Neural progenitor cell (in vitro differentiated cells): ENCODE results near the gene SMPDL3A. TPM values are rescaled to one million over a fixed set of nuclear protein-coding genes. Genes with fewer than 3 reads are reported as not detected.

Experiments used
- DNase-seq: peaks from one replicate; pipeline ENCODE4 v3.0.0-alpha.2; 2016; ENCODE audit warnings: low spot score
- H2AFZ ChIP-seq: fragments of 200-600 bp; sonication (generic); replicated peaks from 2 replicates; pipeline ENCODE4 v1.6.1; 2016; ENCODE audit warnings: antibody characterized with exemption
- H3F3A ChIP-seq: fragments of 200-600 bp; sonication (generic); 2 replicates; pipeline ENCODE4 v1.6.1; 2016; ENCODE audit warnings: antibody characterized with exemption, low read depth
- H3K27ac ChIP-seq: fragments of 200-600 bp; sonication (generic); 2 replicates; pipeline ENCODE4 v1.5.1; 2016; ENCODE audit warnings: mild to moderate bottlenecking
- H3K27me3 ChIP-seq: fragments of 200-600 bp; sonication (generic); 2 replicates; pipeline ENCODE4 v1.6.1; 2016; ENCODE audit warnings: mild to moderate bottlenecking, moderate library complexity
- H3K36me3 ChIP-seq: fragments of 200-600 bp; sonication (generic); 2 replicates; pipeline ENCODE4 v1.5.1; 2016
- H3K4me1 ChIP-seq: fragments of 200-600 bp; sonication (generic); 2 replicates; pipeline ENCODE4 v1.6.1; 2016; ENCODE audit warnings: mixed run types
- H3K4me2 ChIP-seq: fragments of 200-600 bp; sonication (generic); 2 replicates; pipeline ENCODE4 v1.6.1; 2016
- H3K4me3 ChIP-seq: fragments of 200-600 bp; sonication (generic); 2 replicates; pipeline ENCODE4 v1.5.1; 2016
- H3K79me2 ChIP-seq: fragments of 200-600 bp; sonication (generic); 2 replicates; pipeline ENCODE4 v1.6.1; 2016; ENCODE audit warnings: low read depth
- H3K9ac ChIP-seq: fragments of 200-600 bp; sonication (generic); 2 replicates; pipeline ENCODE4 v1.6.1; 2016
- H3K9me3 ChIP-seq: fragments of 200-600 bp; sonication (generic); 2 replicates; pipeline ENCODE4 v1.5.1; 2016; ENCODE audit warnings: low read depth
- H4K20me1 ChIP-seq: fragments of 200-600 bp; sonication (generic); 2 replicates; pipeline ENCODE4 v1.6.1; 2016; ENCODE audit warnings: low read depth
- H3K27ac Mint-ChIP-seq: 3 replicates; pipeline ENCODE4 v1.8.0; 2021; ENCODE audit warnings: mixed read lengths
- H3K27me3 Mint-ChIP-seq: 2 replicates; pipeline ENCODE4 v1.8.0; 2022; ENCODE audit warnings: low read depth, mild to moderate bottlenecking, inconsistent platforms, moderate library complexity, mixed read lengths; ENCODE audit not compliant: insufficient read depth
- H3K36me3 Mint-ChIP-seq: 3 replicates; pipeline ENCODE4 v1.8.0; 2021; ENCODE audit warnings: mixed read lengths
- H3K4me1 Mint-ChIP-seq: 3 replicates; pipeline ENCODE4 v1.8.0; 2021; ENCODE audit warnings: mixed read lengths
- H3K4me3 Mint-ChIP-seq: 3 replicates; pipeline ENCODE4 v1.8.0; 2021; ENCODE audit warnings: mild to moderate bottlenecking, moderate library complexity, mixed read lengths
- H3K9me3 Mint-ChIP-seq: 3 replicates; pipeline ENCODE4 v1.8.0; 2020; ENCODE audit warnings: mixed read lengths
- EZH2 ChIP-seq: fragments of 200-600 bp; sonication (generic); IDR thresholded peaks from 2 replicates; pipeline ENCODE4 v1.6.1; 2017; ENCODE audit warnings: antibody characterized with exemption, mild to moderate bottlenecking, moderate library complexity
- EZH2phosphoT487 ChIP-seq: fragments of 200-600 bp; sonication (generic); IDR thresholded peaks from 2 replicates; pipeline ENCODE4 v1.6.1; 2017; ENCODE audit warnings: antibody characterized with exemption
- total RNA-seq: library from RNA; depleted of rRNA; stranded (reverse); fragments of >200 nt; gene quantifications from 2 replicates; pipeline ENCODE4 v1.2.3, GENCODE V29; 2015; ENCODE audit warnings: low replicate concordance
- TF ChIP-seq, protein P1 (sequence below): fragments of 200-600 bp; sonication (generic); IDR thresholded peaks from 2 replicates; pipeline ENCODE4 v1.5.1; 2017; ENCODE audit warnings: antibody characterized with exemption, mild to moderate bottlenecking

The SMPDL3A gene
- total RNA-seq, 1 donor from 2014 or later: 2.0 TPM

DNA sequence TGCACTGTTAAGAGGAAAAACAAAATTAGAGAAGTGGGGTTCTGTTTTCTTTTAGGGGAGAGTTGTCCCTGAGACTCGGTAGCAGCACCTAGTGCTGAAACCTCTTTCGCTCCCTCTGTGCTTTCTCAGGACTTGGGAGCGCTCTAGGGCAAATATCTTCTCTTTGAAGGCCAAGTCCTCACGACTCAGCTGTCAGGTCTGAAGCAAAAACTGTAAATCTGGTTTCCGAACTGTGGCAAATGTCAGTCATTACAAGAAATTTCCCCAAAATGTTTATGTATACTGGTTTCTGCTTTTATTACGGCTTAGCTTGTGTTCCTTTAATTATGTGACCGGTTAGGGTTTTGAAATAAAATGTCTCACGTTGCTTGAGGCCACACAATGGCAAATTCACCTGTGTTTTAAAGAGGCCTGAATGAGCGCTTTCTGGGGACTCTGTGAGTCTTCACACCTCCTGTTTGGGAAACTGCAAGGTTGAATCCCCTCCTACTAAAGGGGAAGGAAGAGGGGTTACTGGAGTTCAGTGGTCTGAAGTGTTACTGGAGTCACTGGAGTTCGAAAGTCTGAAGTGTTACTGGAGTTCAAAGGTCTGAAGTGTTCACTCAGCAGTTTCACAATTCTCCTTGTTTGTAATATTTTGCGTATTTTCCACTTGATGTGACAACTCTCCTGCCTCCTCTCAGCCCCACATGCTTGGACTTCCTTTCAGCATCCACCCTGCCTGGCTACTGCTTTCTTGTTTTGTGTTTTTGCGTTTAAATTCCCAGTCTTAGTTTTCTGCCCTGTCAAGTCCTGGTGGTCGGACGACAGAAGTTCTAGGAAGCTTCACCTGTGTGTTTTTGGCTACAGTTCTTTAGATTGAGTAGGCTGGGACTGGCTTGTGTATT lies 1.6 kb downstream of the SMPDL3A start:
- H3K9me3 Mint-ChIP-seq: no peaks in the 10 kb centered on the region
- Histone ChIP-seq H3K4me3 (peak overlapping the region; percentile 76), H3F3A (peaks cover 33% of the 10 kb centered on the region), H3K4me1 (peaks cover 17% of the 10 kb centered on the region), H3K9me3 (no peaks in the 10 kb centered on the region), H3K27me3 (peaks cover 50% of the 10 kb centered on the region), H3K27ac (no peak overlapping the region), H3K36me3 (no peaks in the 10 kb centered on the region), H4K20me1 (no peaks in the 10 kb centered on the region), H3K79me2 (no peaks in the 10 kb centered on the region), H3K9ac (peak overlapping the region; percentile 50), H2AFZ (peak overlapping the region; percentile 99), H3K4me2 (peak overlapping the region; percentile 87)
- TF ChIP-seq EZH2phosphoT487 (no peak), EZH2 (no peak)
- TF ChIP-seq, protein P1, sequence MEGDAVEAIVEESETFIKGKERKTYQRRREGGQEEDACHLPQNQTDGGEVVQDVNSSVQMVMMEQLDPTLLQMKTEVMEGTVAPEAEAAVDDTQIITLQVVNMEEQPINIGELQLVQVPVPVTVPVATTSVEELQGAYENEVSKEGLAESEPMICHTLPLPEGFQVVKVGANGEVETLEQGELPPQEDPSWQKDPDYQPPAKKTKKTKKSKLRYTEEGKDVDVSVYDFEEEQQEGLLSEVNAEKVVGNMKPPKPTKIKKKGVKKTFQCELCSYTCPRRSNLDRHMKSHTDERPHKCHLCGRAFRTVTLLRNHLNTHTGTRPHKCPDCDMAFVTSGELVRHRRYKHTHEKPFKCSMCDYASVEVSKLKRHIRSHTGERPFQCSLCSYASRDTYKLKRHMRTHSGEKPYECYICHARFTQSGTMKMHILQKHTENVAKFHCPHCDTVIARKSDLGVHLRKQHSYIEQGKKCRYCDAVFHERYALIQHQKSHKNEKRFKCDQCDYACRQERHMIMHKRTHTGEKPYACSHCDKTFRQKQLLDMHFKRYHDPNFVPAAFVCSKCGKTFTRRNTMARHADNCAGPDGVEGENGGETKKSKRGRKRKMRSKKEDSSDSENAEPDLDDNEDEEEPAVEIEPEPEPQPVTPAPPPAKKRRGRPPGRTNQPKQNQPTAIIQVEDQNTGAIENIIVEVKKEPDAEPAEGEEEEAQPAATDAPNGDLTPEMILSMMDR: no peak
- H3K4me1 Mint-ChIP-seq: peaks cover 36% of the 10 kb centered on the region
- H3K27ac Mint-ChIP-seq: peak overlapping the region; percentile 47
- no peaks in the 10 kb centered on the region for H3K36me3 Mint-ChIP-seq
- DNase-seq: no peak
- H3K4me3 Mint-ChIP-seq: peak overlapping the region; percentile 99
- H3K27me3 Mint-ChIP-seq: peaks cover 6% of the 10 kb centered on the region

DNA sequence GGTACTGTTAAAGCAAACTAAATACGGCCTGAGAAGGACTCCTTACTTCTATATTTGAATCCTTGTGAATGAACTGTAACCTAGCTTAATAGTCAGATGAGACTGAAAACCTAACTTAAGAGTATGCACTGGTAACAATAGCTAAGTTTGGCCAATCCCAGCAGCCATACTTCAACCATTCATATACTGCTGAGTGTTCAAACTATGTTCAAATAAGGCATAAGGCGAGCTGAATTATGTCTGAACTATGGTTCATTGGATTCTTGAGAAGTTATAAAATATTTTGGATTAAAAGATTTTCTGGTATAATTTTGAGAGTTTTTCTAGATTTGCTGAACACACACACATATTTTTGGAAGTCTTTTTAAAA lies 2.2 kb downstream of the SMPDL3A start:
- Mint-ChIP-seq H3K27me3 (peaks cover 6% of the 10 kb centered on the region), H3K9me3 (no peaks in the 10 kb centered on the region), H3K36me3 (no peaks in the 10 kb centered on the region), H3K27ac (no peak overlapping the region), H3K4me3 (peak overlapping the region; percentile 99), H3K4me1 (peaks cover 29% of the 10 kb centered on the region)
- H4K20me1 ChIP-seq: no peaks in the 10 kb centered on the region
- H3K9ac ChIP-seq: no peak overlapping the region
- H3F3A ChIP-seq: peaks cover 33% of the 10 kb centered on the region
- H3K27me3 ChIP-seq: peaks cover 44% of the 10 kb centered on the region
- H3K79me2 ChIP-seq: no peaks in the 10 kb centered on the region
- no peak overlapping the region for H2AFZ ChIP-seq
- TF ChIP-seq EZH2: no peak
- no peak for TF ChIP-seq EZH2phosphoT487
- TF ChIP-seq, protein P1: no peak
- no peak for DNase-seq
- no peak overlapping the region for H3K4me3 ChIP-seq
- no peaks in the 10 kb centered on the region for H3K36me3 ChIP-seq
- H3K4me2 ChIP-seq: no peak overlapping the region
- peaks cover 17% of the 10 kb centered on the region for H3K4me1 ChIP-seq
- no peak overlapping the region for H3K27ac ChIP-seq
- H3K9me3 ChIP-seq: no peaks in the 10 kb centered on the region

DNA sequence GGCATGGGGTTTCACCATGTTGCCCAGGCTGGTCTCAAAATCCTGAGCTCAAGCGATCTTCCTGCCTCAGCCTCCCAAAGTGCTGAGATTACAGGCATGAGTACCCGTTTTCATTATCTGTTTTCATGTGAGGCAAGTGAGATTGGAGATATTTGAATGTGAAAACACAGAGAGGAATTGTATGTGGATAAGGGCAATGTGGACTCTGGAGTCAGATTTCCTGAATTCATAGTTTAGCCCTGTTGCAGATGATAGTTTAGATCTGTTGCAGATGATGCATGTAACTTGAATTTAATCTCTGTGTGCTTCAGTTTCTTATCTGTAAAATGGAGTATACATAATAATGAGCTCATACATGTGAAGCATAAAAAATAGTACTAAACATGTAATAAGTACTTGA lies 3.7 kb downstream of the SMPDL3A start:
- H3K9ac ChIP-seq: no peak overlapping the region
- peaks cover 29% of the 10 kb centered on the region for H3K27me3 ChIP-seq
- H3K4me2 ChIP-seq: no peak overlapping the region
- H3K9me3 ChIP-seq: no peaks in the 10 kb centered on the region
- no peaks in the 10 kb centered on the region for H3K79me2 ChIP-seq
- H4K20me1 ChIP-seq: no peaks in the 10 kb centered on the region
- no peak overlapping the region for H3K4me3 ChIP-seq
- Mint-ChIP-seq H3K27me3 (peaks cover 6% of the 10 kb centered on the region), H3K27ac (no peak overlapping the region), H3K36me3 (no peaks in the 10 kb centered on the region), H3K4me3 (peak overlapping the region; percentile 44), H3K9me3 (no peaks in the 10 kb centered on the region), H3K4me1 (peaks cover 22% of the 10 kb centered on the region)
- H2AFZ ChIP-seq: no peak overlapping the region
- H3K36me3 ChIP-seq: no peaks in the 10 kb centered on the region
- H3F3A ChIP-seq: peaks cover 33% of the 10 kb centered on the region
- H3K27ac ChIP-seq: no peak overlapping the region
- H3K4me1 ChIP-seq: peaks cover 17% of the 10 kb centered on the region
- DNase-seq: no peak
- TF ChIP-seq, protein P1: no peak
- TF ChIP-seq EZH2: no peak
- no peak for TF ChIP-seq EZH2phosphoT487
